Activated CD4-positive, CD25-positive, alpha-beta regulatory T cell treated with anti-CD3 and anti-CD28 coated beads, Interleukin-2, amount 50 U/mL, for 72 hours (primary cell): ENCODE measurements around the gene RALY.
"Not testable (repeated sequence)": the region's sequence is repeated elsewhere in the genome, so short reads cannot be mapped to it uniquely, and the experiment has no call there.

Source experiments
- DNase-seq: peaks from one replicate; pipeline ENCODE4 v3.0.0; 2021

Gene RALY

DNA sequence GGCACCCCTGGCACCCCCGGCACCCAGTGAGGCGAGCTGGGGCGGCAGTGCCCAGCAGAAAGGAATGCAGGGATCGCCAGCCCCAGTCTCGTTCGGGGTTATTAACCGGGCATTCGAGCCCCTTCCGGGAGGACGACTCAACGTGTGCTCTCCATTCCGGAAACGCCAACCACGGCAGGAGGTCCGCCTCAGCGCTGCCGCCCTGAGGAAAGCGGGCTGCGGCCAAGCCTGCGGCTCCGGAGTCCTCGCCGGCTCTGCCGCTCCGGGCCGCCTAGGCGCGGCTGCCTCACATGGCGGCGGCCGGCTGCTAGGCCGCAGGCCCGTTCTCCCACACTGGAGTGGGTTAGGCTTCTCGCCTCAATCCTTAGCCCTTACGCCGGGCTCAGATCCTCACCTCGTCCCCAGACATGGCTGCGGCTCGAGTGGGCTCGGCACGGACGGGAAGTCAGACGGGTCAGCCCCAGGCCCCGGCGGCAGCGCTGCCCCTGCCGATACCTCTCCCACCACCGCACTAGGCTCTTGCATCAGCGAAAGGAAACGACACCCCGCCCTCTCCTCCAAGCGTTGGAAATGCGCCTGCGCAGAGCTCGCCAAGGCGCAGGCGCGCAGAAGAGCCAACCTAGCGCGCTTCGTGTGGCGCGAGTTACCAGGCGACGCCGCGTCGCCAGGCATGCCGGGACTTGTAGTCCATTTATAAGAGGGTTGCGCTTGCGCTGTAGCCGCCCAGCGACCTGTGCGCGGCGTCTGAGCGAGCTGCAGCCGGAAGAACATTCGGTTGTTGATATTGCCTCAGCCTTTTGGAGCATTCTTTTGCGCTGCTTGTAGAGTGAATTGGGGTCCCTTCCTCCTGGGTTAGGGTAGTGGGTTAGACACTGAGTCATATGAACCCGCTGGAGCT is 118.2 kb downstream of the RALY start, which contains the start of gene EIF2S2:
EIF2S2 (minus strand) TSS at position 542 of the 898 bp plus-strand sequence; CDS start at position 409, 133 bp downstream.
- DNase-seq, result peak; percentile 93

DNA sequence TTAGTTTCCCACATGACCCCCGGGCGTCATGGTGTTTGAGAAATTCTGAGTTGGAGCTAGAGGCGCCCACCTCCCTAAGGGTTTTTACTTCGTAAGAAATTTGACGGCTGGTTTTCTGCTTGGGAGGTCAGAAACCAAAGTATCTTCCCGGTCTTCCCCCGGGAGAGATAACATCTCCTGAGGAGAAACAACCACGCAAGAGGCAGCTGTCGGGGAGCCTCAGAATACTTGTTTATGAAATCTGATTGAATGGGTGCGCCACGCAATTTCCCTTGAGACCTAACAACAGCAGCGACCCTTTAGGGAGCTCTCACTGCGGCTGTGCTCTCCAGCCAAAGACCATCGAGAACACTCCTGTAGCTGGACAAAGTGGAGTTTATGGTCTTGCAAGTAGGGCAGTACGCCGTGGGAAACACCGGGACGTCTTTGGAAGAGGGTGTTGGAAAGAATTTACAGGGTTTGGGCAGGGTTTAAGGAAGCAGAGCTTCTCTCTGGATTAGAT is 118.9 kb downstream of the RALY start:
- no peak for DNase-seq

GRCh38 chr20:34114809-34115208 is 121.1 kb downstream of the RALY start:
- DNase-seq, result no peak

DNA sequence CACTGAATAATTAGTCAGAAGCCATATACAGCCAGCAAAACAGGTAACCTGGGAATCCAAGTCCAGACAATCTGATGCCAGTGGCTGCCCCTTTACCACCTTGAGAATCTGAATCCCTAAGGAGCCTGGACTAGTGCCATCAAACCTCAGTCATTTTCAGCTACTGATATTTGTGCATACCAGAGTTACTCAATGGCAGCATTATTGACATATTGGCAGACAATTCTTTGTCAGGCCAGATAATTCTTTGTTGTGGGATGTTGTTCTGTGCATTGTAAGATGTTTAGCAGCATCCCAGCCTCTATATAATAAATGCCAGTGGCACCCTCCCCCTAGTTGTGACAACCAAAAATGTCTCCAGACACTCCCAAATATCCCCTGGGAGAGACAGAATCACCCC is 121.5 kb downstream of the RALY start:
- DNase-seq, result no peak

DNA sequence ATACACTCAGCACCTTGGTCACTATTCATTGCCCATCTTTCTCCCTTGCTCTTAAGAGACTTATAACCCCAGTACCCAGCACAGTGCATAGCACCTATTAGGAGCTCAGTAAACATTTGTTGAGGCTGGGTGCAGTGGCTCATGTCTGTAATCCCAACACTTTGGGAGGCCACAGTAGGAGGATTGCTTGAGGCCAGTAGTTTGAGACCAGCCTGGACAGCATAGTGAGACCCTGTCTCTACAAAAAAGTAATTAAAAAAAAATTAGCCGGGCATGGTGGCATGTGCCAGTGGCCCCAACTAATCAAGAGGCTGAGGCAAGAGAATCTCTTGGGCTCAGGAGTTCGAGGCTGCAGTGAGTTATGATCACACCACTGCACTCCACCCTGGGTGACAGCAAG is 126.5 kb downstream of the RALY start:
- DNase-seq, result no peak

DNA sequence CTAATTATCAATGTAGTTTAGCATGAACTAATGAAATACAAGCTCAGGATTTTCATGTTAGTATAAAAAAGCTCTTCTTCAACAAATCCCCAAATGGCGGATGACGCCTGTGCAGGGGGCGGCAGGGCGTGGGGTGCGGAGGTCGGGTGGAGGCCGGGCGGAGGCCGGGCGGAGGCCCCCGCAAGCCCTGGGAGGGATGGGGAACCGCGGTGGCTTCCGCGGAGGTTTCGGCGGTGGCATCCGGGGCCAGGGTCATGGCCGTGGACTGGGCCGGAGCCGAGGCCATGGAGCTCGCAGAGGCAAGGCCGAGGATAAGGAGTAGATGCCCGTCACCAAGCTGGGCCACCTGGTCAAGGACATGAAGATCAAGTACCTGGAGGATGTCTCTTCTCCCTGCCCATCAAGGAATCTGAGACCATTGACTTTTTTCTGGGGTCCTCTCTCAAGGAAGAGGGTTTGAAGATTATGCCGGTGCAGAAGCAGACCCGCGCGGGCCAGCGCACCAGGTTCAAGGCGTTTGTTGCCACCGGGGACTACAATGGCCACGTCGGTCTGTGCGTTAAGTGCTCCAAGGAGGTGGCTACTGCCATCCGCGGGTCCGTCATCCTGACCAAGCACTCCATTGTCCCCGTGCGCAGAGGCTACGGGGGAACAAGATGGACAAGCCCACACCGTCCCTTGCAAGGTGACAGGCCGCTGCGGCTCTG is 128.7 kb downstream of the RALY start:
- DNase-seq, result no peak

- DNase-seq, result no peak
Measured at GRCh38 chr20:34123309-34123708, 129.6 kb downstream of the RALY start.

DNA sequence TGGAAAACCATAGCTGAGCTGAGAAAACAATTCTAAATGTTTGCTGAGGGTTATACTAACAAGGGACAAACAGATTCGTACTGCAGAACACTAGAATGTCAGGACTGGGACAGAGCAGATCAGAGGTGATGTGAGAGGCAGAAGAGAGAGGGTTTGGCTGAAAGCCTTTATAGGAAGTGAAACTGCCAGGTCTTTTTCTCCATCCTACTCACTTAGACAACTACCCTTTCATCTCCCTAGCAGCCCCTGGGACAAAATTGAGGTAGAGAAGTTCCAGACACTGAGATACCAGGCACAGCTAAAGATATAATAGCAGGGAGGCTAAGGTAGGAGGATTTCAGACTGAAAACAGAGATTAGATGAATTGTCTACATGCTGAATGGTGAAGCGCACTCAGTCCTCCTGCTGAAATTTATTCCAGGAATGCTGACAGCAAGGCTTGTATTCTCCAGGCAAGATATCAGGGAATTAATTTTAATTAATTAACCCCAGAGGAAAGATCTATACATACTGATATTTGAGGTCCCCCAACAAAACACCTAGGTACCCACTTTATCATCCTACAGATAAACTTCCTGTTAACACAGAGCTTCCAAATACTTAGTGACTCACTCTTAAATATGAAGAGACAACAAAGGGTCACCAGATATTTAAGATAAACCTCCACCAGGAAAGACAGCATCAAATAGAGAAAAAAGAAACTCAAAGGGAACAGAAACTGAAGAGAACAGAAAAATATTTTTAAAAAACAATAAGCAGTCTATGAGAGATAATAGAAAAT is 130.9 kb downstream of the RALY start:
- DNase-seq, result no peak

- DNase-seq, result no peak
Measured at GRCh38 chr20:34127792-34128191, 134.1 kb downstream of the RALY start.

DNA sequence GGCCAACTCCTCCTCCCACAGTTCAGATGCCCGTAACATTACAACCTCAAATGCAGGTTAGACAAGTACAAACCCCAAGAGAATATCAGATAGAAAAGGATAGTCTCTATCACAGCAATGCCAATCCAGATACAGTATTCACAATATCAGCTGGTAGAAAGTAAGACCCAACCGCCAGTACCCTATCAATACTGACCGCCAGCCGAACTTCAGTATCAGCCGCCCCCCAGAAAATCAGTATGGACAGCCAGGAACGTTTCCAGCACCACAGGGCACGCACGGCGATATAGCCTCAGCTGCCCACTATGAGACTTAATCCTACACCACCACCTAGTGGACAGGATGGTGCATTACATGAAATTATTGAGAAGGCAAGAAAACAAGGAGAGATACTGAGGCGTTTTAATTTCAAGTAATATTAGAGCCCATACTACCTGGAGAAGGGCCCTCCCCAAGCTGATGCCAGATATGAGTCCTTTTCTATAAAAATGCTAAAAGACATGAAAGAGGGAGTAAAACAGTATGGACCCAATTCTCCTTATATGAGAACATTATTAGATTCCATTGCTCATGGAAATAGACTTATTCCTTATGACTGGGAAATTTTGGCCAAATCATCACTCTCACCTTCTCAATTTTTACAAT is 135.9 kb downstream of the RALY start:
- DNase-seq, result peak; percentile 48

GRCh38 chr20:34131491-34131890 is 137.8 kb downstream of the RALY start:
- no peak for DNase-seq

GRCh38 chr20:34132491-34132890 is 138.8 kb downstream of the RALY start:
- DNase-seq, result not testable (repeated sequence)

GRCh38 chr20:34132943-34133342 is 139.2 kb downstream of the RALY start:
- DNase-seq, result not testable (repeated sequence)

DNA sequence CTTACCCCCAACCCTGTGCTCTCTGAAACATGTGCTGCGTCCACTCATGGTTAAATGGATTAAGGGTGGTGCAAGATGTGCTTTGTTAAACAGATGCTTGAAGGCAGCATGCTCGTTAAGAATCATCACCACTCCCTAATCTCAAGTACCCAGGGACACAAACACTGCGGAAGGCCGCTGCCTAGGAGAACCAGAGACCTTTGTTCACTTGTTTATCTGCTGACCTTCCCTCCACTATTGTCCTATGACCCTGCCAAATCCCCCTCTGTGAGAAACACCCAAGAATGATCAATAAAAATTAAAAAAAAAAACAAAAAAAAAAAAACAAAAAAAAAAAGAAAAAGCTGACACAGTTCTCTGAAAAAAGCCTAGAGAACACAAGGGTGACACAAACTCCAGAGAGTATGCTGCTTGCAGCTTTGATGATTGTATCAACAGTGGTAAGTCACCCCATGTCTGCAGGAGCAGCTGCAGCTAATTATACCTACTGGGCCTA is 139.7 kb downstream of the RALY start:
- not testable (repeated sequence) for DNase-seq
